Measurements from ENCODE around the gene INPP5D.
"Not testable (repeated sequence)": the region's sequence is repeated elsewhere in the genome, so short reads cannot be mapped to it uniquely, and the experiment has no call there.

The INPP5D gene

GRCh38 chr2:233153146-233153798 is 93.1 kb downstream of the INPP5D start:
- TF ChIP-seq CTCF (IDR thresholded peaks at IDR 0.05; ENCODE audit: low read depth, low read length, missing control alignments) = no peak
- H3K4me3 ChIP-seq (replicated peaks; ENCODE audit: low read depth, low read length) = no peak overlapping the region
- DNase-seq (ENCODE audit: extremely low read depth, low read depth) = no peak

- DNase-seq (ENCODE audit: extremely low read depth, low read depth) = no peak
- no peak for TF ChIP-seq CTCF (IDR thresholded peaks at IDR 0.05; ENCODE audit: low read depth, low read length, missing control alignments)
- no peak overlapping the region for H3K4me3 ChIP-seq (replicated peaks; ENCODE audit: low read depth, low read length)
These were observed 95.9 kb downstream of the INPP5D start for GRCh38 chr2:233156001-233156400.

GRCh38 chr2:233156461-233156860 is 96.3 kb downstream of the INPP5D start:
- not testable (repeated sequence) for DNase-seq (ENCODE audit: extremely low read depth, low read depth); H3K4me3 ChIP-seq (replicated peaks; ENCODE audit: low read depth, low read length)

GRCh38 chr2:233161730-233162129 is 101.6 kb downstream of the INPP5D start:
- no peak for TF ChIP-seq CTCF (IDR thresholded peaks at IDR 0.05; ENCODE audit: low read depth, low read length, missing control alignments)
- no peak for DNase-seq (ENCODE audit: extremely low read depth, low read depth)
- H3K4me3 ChIP-seq (replicated peaks; ENCODE audit: low read depth, low read length) = no peak overlapping the region

GRCh38 chr2:233162770-233163169 is 102.6 kb downstream of the INPP5D start:
- no peak for TF ChIP-seq CTCF (IDR thresholded peaks at IDR 0.05; ENCODE audit: low read depth, low read length, missing control alignments)
- DNase-seq (ENCODE audit: extremely low read depth, low read depth) = no peak
- no peak overlapping the region for H3K4me3 ChIP-seq (replicated peaks; ENCODE audit: low read depth, low read length)

- TF ChIP-seq CTCF (IDR thresholded peaks at IDR 0.05; ENCODE audit: low read depth, low read length, missing control alignments) = no peak
- DNase-seq (ENCODE audit: extremely low read depth, low read depth) = no peak
- no peak overlapping the region for H3K4me3 ChIP-seq (replicated peaks; ENCODE audit: low read depth, low read length)
These were observed 103.5 kb downstream of the INPP5D start for GRCh38 chr2:233163486-233164103.

- DNase-seq (ENCODE audit: extremely low read depth, low read depth) = no peak
- TF ChIP-seq CTCF (IDR thresholded peaks at IDR 0.05; ENCODE audit: low read depth, low read length, missing control alignments) = no peak
- no peak overlapping the region for H3K4me3 ChIP-seq (replicated peaks; ENCODE audit: low read depth, low read length)
These were observed 104.0 kb downstream of the INPP5D start for GRCh38 chr2:233164128-233164635.

Data from HFF-Myc (cell line).